ENCODE measurements around the gene SAMD1. TPM values are rescaled to one million over a fixed set of nuclear protein-coding genes. Genes with fewer than 3 reads are reported as not detected.

The SAMD1 gene
- total RNA-seq, 1 experiment from 2014 or later, result 108 TPM

DNA sequence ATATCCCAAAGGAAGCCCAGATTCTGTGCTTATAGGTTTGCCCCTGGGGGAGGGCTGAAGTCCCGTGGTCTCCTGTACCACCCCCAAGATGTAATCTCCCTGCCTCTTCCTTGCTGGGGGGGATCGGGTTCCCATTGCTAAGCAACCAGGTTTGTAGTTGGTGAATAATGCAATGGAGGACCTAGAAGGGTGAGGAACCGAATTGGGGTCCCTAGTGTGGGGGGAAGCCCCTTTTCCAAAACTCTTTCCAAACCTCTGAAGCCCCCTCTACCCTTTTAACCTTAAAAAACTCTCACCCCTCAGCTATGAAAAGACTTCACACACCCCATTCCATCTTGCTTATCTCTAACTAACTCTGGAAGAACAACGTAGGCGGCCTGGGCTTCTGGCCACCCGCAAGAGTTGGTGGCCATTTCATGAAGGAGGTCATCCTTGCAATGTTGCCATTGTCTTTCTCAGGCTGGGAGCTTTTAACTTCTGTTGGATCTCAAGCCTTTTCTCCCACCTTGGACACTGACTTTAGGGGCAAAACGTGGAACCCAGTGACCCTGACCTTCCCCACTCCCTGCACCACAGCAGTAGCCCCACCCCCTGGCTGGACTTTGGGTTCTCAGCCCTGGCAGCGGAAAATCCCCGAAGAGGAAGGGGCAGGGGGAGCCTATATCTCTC, 29.3 kb downstream of the SAMD1 start:
- Mint-ChIP-seq H3K4me3 (no peak overlapping the region), H3K9me3 (no peaks in the 10 kb centered on the region; a peak in 1 of 5 replicates), H3K27ac (no peak overlapping the region; a peak in 1 of 7 replicates), H3K36me3 (ENCODE audit: insufficient read depth in 1 of 3, low read depth in 3 of 3) (no peaks in the 10 kb centered on the region), H3K27me3 (ENCODE audit: low read depth) (peaks cover 43% of the 10 kb centered on the region), H3K4me1 (peaks cover 9 to 23% of the 10 kb centered on the region in 2 experiments)
- no peak overlapping the region for H4K91ac ChIP-seq (ENCODE audit: insufficient read length, low read depth, low read length)
- H2BK120ac ChIP-seq (ENCODE audit: low read depth, low read length, poor library complexity, severe bottlenecking), result no peak overlapping the region
- no peak overlapping the region for H4K5ac ChIP-seq (ENCODE audit: insufficient read length, low read depth, low read length)
- H3K4me2 ChIP-seq (ENCODE audit: insufficient read depth, insufficient read length, low read length), result no peak overlapping the region
- H4K20me1 ChIP-seq (ENCODE audit: control insufficient read depth, insufficient read depth, insufficient read length), result no peaks in the 10 kb centered on the region
- H3K4ac ChIP-seq (ENCODE audit: low read depth, low read length), result no peak overlapping the region
- H3K9me3 ChIP-seq (ENCODE audit: control insufficient read depth, low read depth, low read length), result no peaks in the 10 kb centered on the region
- no peak for DNase-seq
- H3T11ph ChIP-seq (ENCODE audit: low read length), result no peak overlapping the region
- TF ChIP-seq, protein P1, sequence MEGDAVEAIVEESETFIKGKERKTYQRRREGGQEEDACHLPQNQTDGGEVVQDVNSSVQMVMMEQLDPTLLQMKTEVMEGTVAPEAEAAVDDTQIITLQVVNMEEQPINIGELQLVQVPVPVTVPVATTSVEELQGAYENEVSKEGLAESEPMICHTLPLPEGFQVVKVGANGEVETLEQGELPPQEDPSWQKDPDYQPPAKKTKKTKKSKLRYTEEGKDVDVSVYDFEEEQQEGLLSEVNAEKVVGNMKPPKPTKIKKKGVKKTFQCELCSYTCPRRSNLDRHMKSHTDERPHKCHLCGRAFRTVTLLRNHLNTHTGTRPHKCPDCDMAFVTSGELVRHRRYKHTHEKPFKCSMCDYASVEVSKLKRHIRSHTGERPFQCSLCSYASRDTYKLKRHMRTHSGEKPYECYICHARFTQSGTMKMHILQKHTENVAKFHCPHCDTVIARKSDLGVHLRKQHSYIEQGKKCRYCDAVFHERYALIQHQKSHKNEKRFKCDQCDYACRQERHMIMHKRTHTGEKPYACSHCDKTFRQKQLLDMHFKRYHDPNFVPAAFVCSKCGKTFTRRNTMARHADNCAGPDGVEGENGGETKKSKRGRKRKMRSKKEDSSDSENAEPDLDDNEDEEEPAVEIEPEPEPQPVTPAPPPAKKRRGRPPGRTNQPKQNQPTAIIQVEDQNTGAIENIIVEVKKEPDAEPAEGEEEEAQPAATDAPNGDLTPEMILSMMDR (conservative IDR thresholded peaks at IDR 0.05), result no peak
- H3K27ac ChIP-seq (ENCODE audit: insufficient read length, low read depth, low read length), result no peak overlapping the region
- H2BK15ac ChIP-seq (ENCODE audit: low read depth, low read length), result no peak overlapping the region
- H2BK5ac ChIP-seq (ENCODE audit: insufficient read length, low read length), result no peak overlapping the region
- H3K18ac ChIP-seq (ENCODE audit: insufficient read length, low read depth, low read length), result no peak overlapping the region
- H3K23ac ChIP-seq (ENCODE audit: insufficient read length, low read depth, low read length), result no peak overlapping the region
- H2BK20ac ChIP-seq (ENCODE audit: low read depth, low read length, poor library complexity, severe bottlenecking), result no peak overlapping the region
- no peak overlapping the region for H3K9ac ChIP-seq (ENCODE audit: extremely low read depth, insufficient read length, low read length)
- H4K8ac ChIP-seq (replicated peaks; ENCODE audit: insufficient read length, low read depth, low read length), result no peak overlapping the region
- no CpG with 5 or more reads among the region's 9 CpGs for WGBS (ENCODE audit: extremely low coverage, insufficient read length, low lambda C conversion rate)
- H2AFZ ChIP-seq (ENCODE audit: low read length), result no peak overlapping the region
- H2BK12ac ChIP-seq (ENCODE audit: insufficient read length, low read depth, low read length), result no peak overlapping the region
- no peak overlapping the region for H3K14ac ChIP-seq (ENCODE audit: insufficient read depth, low read length)
- no peaks in the 10 kb centered on the region for H3K79me1 ChIP-seq (ENCODE audit: insufficient read depth, low read depth, low read length, poor library complexity, severe bottlenecking)
- H3K23me2 ChIP-seq (ENCODE audit: insufficient read length, low read depth, low read length, poor library complexity, severe bottlenecking), result peaks cover 6% of the 10 kb centered on the region
- no peaks in the 10 kb centered on the region for H3K79me2 ChIP-seq (ENCODE audit: insufficient read depth, low read length)
- H2AK5ac ChIP-seq (ENCODE audit: insufficient read length, low read length), result no peak overlapping the region
- peaks cover 8% of the 10 kb centered on the region for H3K27me3 ChIP-seq (ENCODE audit: insufficient read depth, low read length)
- H3K4me1 ChIP-seq (ENCODE audit: insufficient read depth, low read length), result no peaks in the 10 kb centered on the region; the same call in 1 of the 2 replicates
- H3K56ac ChIP-seq (ENCODE audit: insufficient read length, low read depth, low read length), result no peak overlapping the region
